GM12865 (cell line): ENCODE measurements around the gene MARCHF9.
A peak's percentile ranks its signal among the peaks of the same experiment; 100 is the strongest.

ENCODE experiments used
- DNase-seq: peaks from one replicate; pipeline ENCODE4 v3.0.0; 2010; ENCODE audit warnings: low read depth
- H3K4me3 ChIP-seq: 2 replicates; pipeline ENCODE4 v1.5.1; 2011; ENCODE audit warnings: mild to moderate bottlenecking, low read depth, low read length, control low read depth
- CTCF ChIP-seq: IDR thresholded peaks from 2 replicates; pipeline ENCODE4 v1.5.1; 2011; ENCODE audit warnings: low read length, control low read depth, low read depth, inconsistent platforms; ENCODE audit not compliant: insufficient read depth; ENCODE audit errors: missing control alignments

MARCHF9 gene

DNA sequence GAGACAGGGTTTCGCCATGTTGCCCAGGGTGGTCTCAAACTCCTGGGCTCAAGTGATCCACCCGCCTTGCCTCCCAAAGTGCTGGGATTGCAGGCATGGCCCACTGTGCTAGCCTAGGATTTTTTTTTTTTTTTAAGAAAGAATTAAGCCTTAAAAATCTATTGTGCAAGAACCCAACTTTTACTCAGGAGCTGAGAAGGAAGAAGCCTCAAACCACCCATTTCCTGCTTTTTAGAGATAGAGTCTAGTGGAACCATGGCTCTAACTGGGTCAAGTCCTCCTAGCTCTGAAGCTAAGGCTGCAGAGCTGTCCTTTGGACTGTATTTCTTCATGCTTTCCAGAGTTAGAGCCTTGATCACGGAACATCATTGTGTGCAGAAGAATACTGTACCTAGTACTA, 26.3 kb downstream of the MARCHF9 start:
- DNase-seq = no peak
- no peak overlapping the region for H3K4me3 ChIP-seq
- no peak for TF ChIP-seq CTCF

DNA sequence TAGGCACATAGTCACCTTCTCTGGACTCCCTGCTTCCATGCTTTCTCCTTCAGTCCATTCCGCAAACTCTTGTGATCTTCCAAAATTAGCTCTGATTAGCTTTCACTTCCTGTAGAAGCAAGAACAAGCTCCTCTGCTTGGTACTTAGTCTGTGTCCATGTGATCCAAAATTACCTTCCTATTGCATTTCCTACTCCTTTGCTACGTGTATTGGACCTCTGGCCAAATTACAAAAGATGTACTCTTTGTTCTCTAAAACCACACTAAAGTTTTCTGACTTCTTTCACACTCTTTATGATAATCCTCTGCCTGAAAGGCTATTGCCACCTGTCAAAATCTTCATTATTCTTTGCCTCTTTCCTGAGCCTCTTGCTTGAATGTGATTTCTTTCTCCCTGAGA, 26.9 kb downstream of the MARCHF9 start:
- no peak for DNase-seq
- TF ChIP-seq CTCF = no peak
- no peak overlapping the region for H3K4me3 ChIP-seq

GRCh38 chr12:57782243-57782607, 27.3 kb downstream of the MARCHF9 start:
- no peak overlapping the region; the same call in 1 of the 2 replicates for H3K4me3 ChIP-seq
- TF ChIP-seq CTCF = no peak
- no peak for DNase-seq

DNA sequence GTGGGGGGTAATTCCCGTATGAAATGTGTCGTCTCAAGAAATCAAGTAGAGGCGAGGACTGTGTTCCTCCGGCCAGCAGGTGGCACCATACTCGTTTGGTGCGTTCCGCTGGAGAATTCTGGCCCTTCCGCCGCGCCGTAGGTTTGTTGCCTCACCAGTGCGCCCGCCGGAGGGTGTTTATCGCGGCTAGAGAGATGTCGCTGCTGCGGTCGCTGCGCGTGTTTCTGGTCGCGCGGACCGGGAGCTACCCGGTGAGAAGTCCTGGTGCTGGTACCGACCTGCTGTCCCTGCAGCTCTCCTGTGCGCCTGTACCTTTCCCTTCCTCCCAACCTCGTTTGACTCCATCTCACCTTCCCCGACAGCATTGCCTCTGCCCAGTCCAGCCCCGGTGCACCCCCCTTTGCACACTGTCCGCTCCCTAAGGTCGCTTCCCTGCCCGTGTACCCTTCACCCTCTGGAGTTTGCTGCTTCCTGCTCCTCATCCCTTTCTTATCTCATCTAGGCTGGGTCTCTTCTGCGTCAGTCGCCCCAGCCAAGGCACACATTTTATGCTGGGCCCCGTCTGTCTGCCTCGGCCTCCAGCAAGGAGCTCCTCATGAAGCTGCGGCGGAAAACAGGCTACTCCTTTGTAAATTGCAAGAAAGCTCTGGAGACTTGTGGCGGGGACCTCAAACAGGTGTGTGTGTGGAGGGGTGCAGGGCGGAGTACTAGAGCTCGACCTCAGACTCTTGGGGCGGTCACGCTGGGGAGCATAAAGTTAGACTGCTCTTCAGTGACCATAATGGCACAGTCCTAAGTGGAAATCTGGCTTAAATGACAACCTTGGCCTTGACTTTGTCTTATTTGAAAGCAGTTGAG, 27.9 kb downstream of the MARCHF9 start, which contains the start of gene TSFM:
TSS of gene TSFM (plus strand) at position 180 of the 858 bp plus-strand sequence. CDS start at position 195, 15 bp downstream.
- H3K4me3 ChIP-seq = peak within 1 kb of the TSS; percentile 98
- TF ChIP-seq CTCF = peak; percentile 92
- peak; percentile 97 for DNase-seq

DNA sequence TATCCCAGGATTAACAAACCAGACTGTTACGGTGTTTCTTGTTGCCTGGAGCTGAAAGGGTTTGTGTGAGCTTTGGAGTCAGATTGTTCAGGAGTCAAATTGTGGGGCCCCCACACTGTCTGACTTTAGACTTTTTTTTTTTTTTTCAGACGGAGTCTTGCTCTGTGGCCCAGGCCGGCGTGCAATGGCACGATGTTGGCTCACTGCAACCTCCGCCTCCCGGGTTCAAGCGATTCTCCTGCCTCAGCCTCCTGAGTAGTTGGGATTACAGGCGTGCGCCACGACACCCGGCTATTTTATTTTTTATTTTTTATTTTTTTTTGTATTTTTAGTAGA, 28.5 kb downstream of the MARCHF9 start:
- DNase-seq = no peak
- TF ChIP-seq CTCF = no peak
- peak overlapping the region; percentile 98 for H3K4me3 ChIP-seq

GRCh38 chr12:57783861-57784260, 29.0 kb downstream of the MARCHF9 start:
- DNase-seq = no peak
- peak overlapping the region; percentile 98; the same call in 1 of the 2 replicates for H3K4me3 ChIP-seq

More at GRCh38 chr12:57783861-57784260, 29.0 kb downstream of the MARCHF9 start:
- TF ChIP-seq CTCF = no peak
